Loucy (cell line): ENCODE data around the gene ATOH8.

Experiments
- H2AFZ ChIP-seq: fragments of 200-600 bp; sonication (generic); 2 replicates; pipeline ENCODE4 v1.6.0; 2016; ENCODE audit warnings: antibody characterized with exemption, mild to moderate bottlenecking, low read length, moderate library complexity
- H3F3A ChIP-seq: fragments of 200-600 bp; 2 replicates; pipeline ENCODE4 v1.6.0; 2016; ENCODE audit warnings: antibody characterized with exemption, low read depth, mild to moderate bottlenecking
- H3K27me3 ChIP-seq: fragments of 200-600 bp; sonication (generic); 2 replicates; pipeline ENCODE4 v1.6.1; 2014; ENCODE audit warnings: low read length, mild to moderate bottlenecking; ENCODE audit not compliant: insufficient read depth, poor library complexity, severe bottlenecking
- H3K36me3 ChIP-seq: fragments of 200-600 bp; sonication (generic); 2 replicates; pipeline ENCODE4 v1.6.1; 2016; ENCODE audit warnings: low read length; ENCODE audit not compliant: insufficient read depth
- H3K4me1 ChIP-seq: fragments of 200-600 bp; sonication (generic); 2 replicates; pipeline ENCODE4 v1.5.1; 2014; ENCODE audit warnings: low read length, mild to moderate bottlenecking; ENCODE audit not compliant: insufficient read depth, poor library complexity, severe bottlenecking
- H3K4me2 ChIP-seq: fragments of 200-600 bp; sonication (generic); 2 replicates; pipeline ENCODE4 v1.6.0; 2014; ENCODE audit warnings: antibody characterized with exemption, low read length, low read depth, mild to moderate bottlenecking; ENCODE audit not compliant: poor library complexity, severe bottlenecking
- H3K4me3 ChIP-seq: fragments of 200-600 bp; sonication (generic); 2 replicates; pipeline ENCODE4 v1.5.1; 2014; ENCODE audit warnings: low read length, mild to moderate bottlenecking, mixed read lengths; ENCODE audit not compliant: poor library complexity, severe bottlenecking
- H3K79me2 ChIP-seq: fragments of 200-600 bp; sonication (generic); 2 replicates; pipeline ENCODE4 v1.6.1; 2014; ENCODE audit warnings: low read length; ENCODE audit not compliant: insufficient read depth
- H3K9ac ChIP-seq: fragments of 200-600 bp; sonication (generic); 2 replicates; pipeline ENCODE4 v1.6.0; 2014; ENCODE audit warnings: mild to moderate bottlenecking, low read depth, low read length, moderate library complexity; ENCODE audit not compliant: poor library complexity, severe bottlenecking
- H3K9me2 ChIP-seq: fragments of 200-600 bp; sonication (generic); replicated peaks from 2 replicates; pipeline ENCODE4 v1.6.1; 2016; ENCODE audit warnings: low read depth, low read length, mixed read lengths
- H3K9me3 ChIP-seq: fragments of 200-600 bp; sonication (generic); 2 replicates; pipeline ENCODE4 v1.6.1; 2014; ENCODE audit warnings: mild to moderate bottlenecking, antibody characterized with exemption, low read length, low read depth; ENCODE audit not compliant: insufficient read depth
- H4K20me1 ChIP-seq: fragments of 200-600 bp; sonication (generic); 2 replicates; pipeline ENCODE4 v1.6.0; 2014; ENCODE audit warnings: antibody characterized with exemption, low read length, mild to moderate bottlenecking; ENCODE audit not compliant: insufficient read depth, poor library complexity, severe bottlenecking
- EZH2phosphoT487 ChIP-seq: fragments of 200-600 bp; IDR thresholded peaks from 2 replicates; pipeline ENCODE4 v1.6.1; 2018; ENCODE audit warnings: antibody characterized with exemption, mild to moderate bottlenecking, moderate library complexity, borderline replicate concordance
- TF ChIP-seq, protein P1 (sequence below): fragments of 200-600 bp; sonication (generic); conservative IDR thresholded peaks from 2 replicates; pipeline ENCODE4 v1.5.1; 2014; ENCODE audit warnings: mild to moderate bottlenecking, antibody characterized with exemption, low read length

ATOH8 gene

DNA sequence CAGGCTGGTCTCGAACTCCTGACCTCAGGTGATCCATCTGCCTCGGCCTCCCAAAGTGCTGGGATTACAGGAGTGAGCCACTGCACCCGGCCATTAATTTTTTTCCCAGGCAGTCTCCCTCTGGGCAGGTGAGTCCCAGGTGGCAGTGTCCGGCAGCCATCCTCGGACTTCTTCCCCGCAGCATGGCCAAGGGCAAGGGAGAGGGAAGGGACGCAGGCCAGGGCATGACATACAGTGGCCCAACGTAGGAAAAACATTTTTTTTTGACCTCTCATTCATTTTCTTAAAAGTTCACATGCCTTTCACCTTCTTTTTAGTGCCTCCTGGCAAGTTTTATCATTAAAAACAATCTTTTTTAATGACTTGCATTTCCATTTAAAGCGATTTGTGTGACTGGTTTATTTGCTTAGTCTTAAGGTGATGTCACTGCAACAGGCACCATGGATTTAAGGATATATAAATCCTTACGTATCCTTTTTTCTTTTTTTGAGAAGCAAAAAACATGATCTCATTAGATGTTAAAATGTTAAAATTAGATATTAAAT lies 23.0 kb upstream of the ATOH8 start:
- no peaks in the 10 kb centered on the region for H4K20me1 ChIP-seq
- no peaks in the 10 kb centered on the region for H3K27me3 ChIP-seq
- H3K79me2 ChIP-seq = no peaks in the 10 kb centered on the region
- H3F3A ChIP-seq = no peaks in the 10 kb centered on the region
- H3K9me3 ChIP-seq = no peaks in the 10 kb centered on the region
- no peaks in the 10 kb centered on the region for H3K4me1 ChIP-seq
- no peaks in the 10 kb centered on the region for H3K36me3 ChIP-seq
- no peaks in the 10 kb centered on the region for H3K9me2 ChIP-seq
- TF ChIP-seq, protein P1, sequence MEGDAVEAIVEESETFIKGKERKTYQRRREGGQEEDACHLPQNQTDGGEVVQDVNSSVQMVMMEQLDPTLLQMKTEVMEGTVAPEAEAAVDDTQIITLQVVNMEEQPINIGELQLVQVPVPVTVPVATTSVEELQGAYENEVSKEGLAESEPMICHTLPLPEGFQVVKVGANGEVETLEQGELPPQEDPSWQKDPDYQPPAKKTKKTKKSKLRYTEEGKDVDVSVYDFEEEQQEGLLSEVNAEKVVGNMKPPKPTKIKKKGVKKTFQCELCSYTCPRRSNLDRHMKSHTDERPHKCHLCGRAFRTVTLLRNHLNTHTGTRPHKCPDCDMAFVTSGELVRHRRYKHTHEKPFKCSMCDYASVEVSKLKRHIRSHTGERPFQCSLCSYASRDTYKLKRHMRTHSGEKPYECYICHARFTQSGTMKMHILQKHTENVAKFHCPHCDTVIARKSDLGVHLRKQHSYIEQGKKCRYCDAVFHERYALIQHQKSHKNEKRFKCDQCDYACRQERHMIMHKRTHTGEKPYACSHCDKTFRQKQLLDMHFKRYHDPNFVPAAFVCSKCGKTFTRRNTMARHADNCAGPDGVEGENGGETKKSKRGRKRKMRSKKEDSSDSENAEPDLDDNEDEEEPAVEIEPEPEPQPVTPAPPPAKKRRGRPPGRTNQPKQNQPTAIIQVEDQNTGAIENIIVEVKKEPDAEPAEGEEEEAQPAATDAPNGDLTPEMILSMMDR = no peak
- no peak overlapping the region for H3K9ac ChIP-seq
- no peak overlapping the region for H3K4me2 ChIP-seq
- no peak overlapping the region for H2AFZ ChIP-seq
- no peak overlapping the region for H3K4me3 ChIP-seq

DNA sequence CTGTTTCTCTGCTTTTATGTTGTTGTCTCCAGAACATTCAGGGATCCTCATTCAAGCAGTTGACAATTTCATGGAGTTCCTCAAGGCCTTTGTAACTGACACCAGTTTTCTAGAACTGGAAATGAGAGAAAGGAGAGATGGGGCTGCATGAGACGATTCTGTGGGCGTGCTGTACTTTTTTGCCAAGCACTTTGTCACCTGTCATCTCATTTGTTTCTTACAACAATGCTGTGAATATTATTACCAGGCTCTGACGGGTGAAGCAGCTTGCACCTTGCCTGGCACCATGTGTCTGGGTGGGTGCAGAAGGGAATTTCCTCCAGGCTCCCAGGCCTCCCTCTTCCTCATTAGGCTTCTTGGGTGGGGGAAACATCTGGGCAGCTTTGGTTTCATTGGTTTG lies 22.2 kb upstream of the ATOH8 start:
- H3K4me3 ChIP-seq = no peak overlapping the region
- no peaks in the 10 kb centered on the region for H3K4me1 ChIP-seq
- no peaks in the 10 kb centered on the region for H3F3A ChIP-seq
- no peaks in the 10 kb centered on the region for H3K9me3 ChIP-seq
- no peak for TF ChIP-seq EZH2phosphoT487
- TF ChIP-seq, protein P1 = no peak
- no peak overlapping the region for H3K4me2 ChIP-seq
- no peak overlapping the region for H2AFZ ChIP-seq
- no peaks in the 10 kb centered on the region for H3K9me2 ChIP-seq
- H3K79me2 ChIP-seq = no peaks in the 10 kb centered on the region
- no peak overlapping the region for H3K9ac ChIP-seq
- H4K20me1 ChIP-seq = no peaks in the 10 kb centered on the region
- H3K27me3 ChIP-seq = peaks cover 1% of the 10 kb centered on the region
- no peaks in the 10 kb centered on the region for H3K36me3 ChIP-seq

DNA sequence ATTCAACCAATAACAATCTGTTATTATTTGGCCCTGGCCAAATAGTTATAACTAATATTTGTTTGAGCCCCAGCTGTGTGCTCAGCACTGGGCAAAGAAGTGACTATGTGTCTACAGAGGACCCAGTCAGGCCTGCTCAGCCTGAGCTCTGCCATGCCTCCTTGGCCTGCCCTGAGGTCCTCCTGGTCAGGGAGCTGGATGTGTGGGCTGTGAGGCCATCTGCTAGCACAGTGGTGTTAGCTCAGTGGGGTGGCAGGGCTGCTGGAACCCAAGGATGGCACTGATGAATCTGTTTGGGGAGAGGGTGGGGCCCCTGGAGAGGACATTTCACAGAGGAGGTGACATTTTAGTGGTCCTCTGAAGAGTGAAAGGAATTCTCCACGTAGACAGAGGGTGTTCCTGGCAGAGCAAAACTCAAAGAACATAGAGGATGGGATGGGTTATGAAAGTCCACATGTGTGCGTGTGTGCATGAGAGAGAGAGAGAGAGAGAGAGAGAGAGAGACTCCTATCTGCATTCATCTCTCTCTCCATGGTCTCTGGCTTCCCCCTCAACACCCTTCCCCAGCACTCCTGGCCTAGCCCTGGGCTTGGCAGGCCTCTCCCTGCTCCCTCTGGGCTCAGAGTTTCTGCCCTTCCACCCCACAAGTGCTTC lies 21.2 kb upstream of the ATOH8 start:
- Histone ChIP-seq H4K20me1 (no peaks in the 10 kb centered on the region), H3K9me3 (no peaks in the 10 kb centered on the region), H3K4me3 (no peak overlapping the region), H3K9me2 (no peaks in the 10 kb centered on the region), H3K27me3 (peaks cover 3% of the 10 kb centered on the region), H3K36me3 (no peaks in the 10 kb centered on the region), H3F3A (no peaks in the 10 kb centered on the region), H3K9ac (no peak overlapping the region), H3K4me1 (no peaks in the 10 kb centered on the region), H3K79me2 (no peaks in the 10 kb centered on the region), H2AFZ (no peak overlapping the region), H3K4me2 (no peak overlapping the region)
- TF ChIP-seq, protein P1 = no peak
- TF ChIP-seq EZH2phosphoT487 = no peak
